ENCODE measurements around the gene S100A6.

Gene S100A6

DNA sequence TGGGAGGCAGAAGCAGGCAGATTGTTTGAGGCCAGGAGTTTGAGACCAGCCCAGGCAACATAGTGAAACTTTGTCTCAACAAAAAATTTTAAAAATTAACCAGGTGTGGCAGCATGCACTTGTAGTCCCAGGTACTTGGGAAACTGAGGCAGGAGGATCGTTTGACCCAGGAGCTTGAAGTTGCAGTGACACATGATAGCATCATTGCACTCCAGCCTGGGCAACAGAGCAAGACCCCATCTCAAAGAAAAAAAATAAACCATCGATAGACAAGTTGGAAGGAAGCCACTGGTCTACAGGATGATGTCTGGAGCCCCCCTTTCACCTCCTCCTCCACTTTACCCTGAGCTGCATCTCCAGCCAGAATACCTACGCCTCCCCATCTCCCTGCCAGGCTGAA is 16.5 kb downstream of the S100A6 start:
- Histone ChIP-seq H3K4me1 (ENCODE audit: insufficient read depth, low read length, severe bottlenecking) (no peaks in the 10 kb centered on the region), H3K27me3 (ENCODE audit: insufficient read depth, low read length) (peaks cover 6% of the 10 kb centered on the region; the same call in 1 of the 2 replicates), H3K4me2 (ENCODE audit: low read length) (no peak overlapping the region), H2AFZ (ENCODE audit: low read length) (no peak overlapping the region), H4K20me1 (ENCODE audit: insufficient read depth, low read length) (no peaks in the 10 kb centered on the region), H3K9me2 (ENCODE audit: low read depth, low read length) (no peaks in the 10 kb centered on the region), H3K36me3 (ENCODE audit: insufficient read depth, low read length) (no peaks in the 10 kb centered on the region), H3F3A (ENCODE audit: insufficient read depth, low read length) (no peaks in the 10 kb centered on the region), H3K79me2 (ENCODE audit: insufficient read depth, low read length) (no peaks in the 10 kb centered on the region), H3K4me3 (ENCODE audit: low read depth, low read length, poor library complexity, severe bottlenecking) (no peak overlapping the region), H3K27ac (ENCODE audit: low read depth, low read length, poor library complexity, severe bottlenecking) (no peak overlapping the region), H3K9ac (ENCODE audit: low read length) (no peak overlapping the region), H3K9me3 (ENCODE audit: low read length) (no peaks in the 10 kb centered on the region)
- TF ChIP-seq EZH2 (IDR thresholded peaks at IDR 0.05; ENCODE audit: borderline replicate concordance, low read length): no peak
- no peak for TF ChIP-seq CTCF (IDR thresholded peaks at IDR 0.05; ENCODE audit: low read length)

DNA sequence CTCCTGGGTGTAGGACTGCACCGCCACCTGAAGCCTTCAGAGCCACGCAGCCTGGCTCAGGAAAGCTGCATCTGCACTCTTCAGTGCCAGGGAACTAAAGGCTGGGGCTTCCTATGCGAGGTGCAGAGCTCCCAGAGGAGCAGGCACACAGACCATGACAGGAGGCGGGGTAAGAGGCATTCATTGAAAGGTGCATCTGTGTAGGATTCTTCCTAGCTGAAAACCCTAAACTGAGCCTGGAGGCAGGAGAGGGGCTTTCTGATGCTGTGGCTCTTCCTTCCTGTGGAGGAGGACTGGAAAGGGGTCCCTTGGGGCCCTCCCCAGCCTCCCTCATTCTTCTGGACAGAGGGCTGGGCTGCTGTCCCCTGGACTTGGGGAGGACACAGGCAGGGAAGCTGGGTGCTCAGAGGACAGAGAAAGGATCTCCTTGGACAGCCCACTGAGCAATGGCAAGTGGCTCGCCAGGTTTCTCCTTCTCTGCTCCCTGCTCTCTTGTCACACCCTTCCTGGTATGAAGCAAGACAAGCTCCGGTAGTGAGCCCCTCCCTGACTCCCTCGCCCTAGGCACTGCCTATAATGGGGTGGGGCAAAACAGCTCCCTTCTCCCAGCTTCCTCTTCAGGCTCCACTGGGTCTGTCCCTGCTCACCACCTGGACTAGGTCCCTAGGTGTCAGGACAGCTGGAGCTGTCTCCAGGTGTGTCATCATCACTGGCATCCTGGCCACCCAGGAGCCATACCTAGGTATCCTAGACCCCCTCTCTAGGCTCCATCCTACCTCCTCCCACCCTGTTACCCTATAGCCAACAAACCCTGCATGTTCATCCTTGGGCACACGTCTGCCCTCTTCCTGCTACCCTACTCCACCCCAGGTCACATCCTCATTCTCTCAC is 20.0 kb downstream of the S100A6 start:
- H3K9me2 ChIP-seq (ENCODE audit: low read depth, low read length): no peaks in the 10 kb centered on the region
- H2AFZ ChIP-seq (ENCODE audit: low read length): no peak overlapping the region
- no peak overlapping the region for H3K9ac ChIP-seq (ENCODE audit: low read length)
- no peaks in the 10 kb centered on the region for H3K36me3 ChIP-seq (ENCODE audit: insufficient read depth, low read length)
- no peak overlapping the region for H3K4me3 ChIP-seq (ENCODE audit: low read depth, low read length, poor library complexity, severe bottlenecking)
- H3K4me2 ChIP-seq (ENCODE audit: low read length): no peak overlapping the region
- H3F3A ChIP-seq (ENCODE audit: insufficient read depth, low read length): no peaks in the 10 kb centered on the region
- peaks cover 3% of the 10 kb centered on the region for H3K4me1 ChIP-seq (ENCODE audit: insufficient read depth, low read length, severe bottlenecking)
- no peaks in the 10 kb centered on the region for H4K20me1 ChIP-seq (ENCODE audit: insufficient read depth, low read length)
- no peaks in the 10 kb centered on the region for H3K9me3 ChIP-seq (ENCODE audit: low read length)
- H3K27ac ChIP-seq (ENCODE audit: low read depth, low read length, poor library complexity, severe bottlenecking): no peak overlapping the region
- H3K27me3 ChIP-seq (ENCODE audit: insufficient read depth, low read length): 0 out of 2 replicates have a peak, but pooled peaks cover 6% of the 10 kb centered on the region
- H3K79me2 ChIP-seq (ENCODE audit: insufficient read depth, low read length): no peaks in the 10 kb centered on the region
- TF ChIP-seq CTCF (IDR thresholded peaks at IDR 0.05; ENCODE audit: low read length): no peak
- TF ChIP-seq EZH2 (IDR thresholded peaks at IDR 0.05; ENCODE audit: borderline replicate concordance, low read length): no peak

- Histone ChIP-seq H3K27me3 (ENCODE audit: insufficient read depth, low read length) (0 out of 2 replicates have a peak, but pooled peaks cover 6% of the 10 kb centered on the region), H3K27ac (ENCODE audit: low read depth, low read length, poor library complexity, severe bottlenecking) (no peak overlapping the region), H3K4me2 (ENCODE audit: low read length) (no peak overlapping the region), H3K36me3 (ENCODE audit: insufficient read depth, low read length) (no peaks in the 10 kb centered on the region), H3K9me2 (ENCODE audit: low read depth, low read length) (no peaks in the 10 kb centered on the region), H3K4me1 (ENCODE audit: insufficient read depth, low read length, severe bottlenecking) (peaks cover 3% of the 10 kb centered on the region), H3K9ac (ENCODE audit: low read length) (no peak overlapping the region), H3F3A (ENCODE audit: insufficient read depth, low read length) (no peaks in the 10 kb centered on the region), H3K4me3 (ENCODE audit: low read depth, low read length, poor library complexity, severe bottlenecking) (no peak overlapping the region), H4K20me1 (ENCODE audit: insufficient read depth, low read length) (no peaks in the 10 kb centered on the region), H3K9me3 (ENCODE audit: low read length) (no peaks in the 10 kb centered on the region), H3K79me2 (ENCODE audit: insufficient read depth, low read length) (no peaks in the 10 kb centered on the region), H2AFZ (ENCODE audit: low read length) (no peak overlapping the region)
- TF ChIP-seq EZH2 (IDR thresholded peaks at IDR 0.05; ENCODE audit: borderline replicate concordance, low read length) (no peak), CTCF (IDR thresholded peaks at IDR 0.05; ENCODE audit: low read length) (no peak)
These were observed 22.1 kb downstream of the S100A6 start for GRCh38 chr1:153513666-153514065.
